HuH-7 (cell line): ENCODE measurements around the gene PXDN.

ENCODE experiments used
- DNase-seq: peaks from one replicate; pipeline ENCODE4 v3.0.0; 2011; ENCODE audit warnings: low spot score

The PXDN gene

DNA sequence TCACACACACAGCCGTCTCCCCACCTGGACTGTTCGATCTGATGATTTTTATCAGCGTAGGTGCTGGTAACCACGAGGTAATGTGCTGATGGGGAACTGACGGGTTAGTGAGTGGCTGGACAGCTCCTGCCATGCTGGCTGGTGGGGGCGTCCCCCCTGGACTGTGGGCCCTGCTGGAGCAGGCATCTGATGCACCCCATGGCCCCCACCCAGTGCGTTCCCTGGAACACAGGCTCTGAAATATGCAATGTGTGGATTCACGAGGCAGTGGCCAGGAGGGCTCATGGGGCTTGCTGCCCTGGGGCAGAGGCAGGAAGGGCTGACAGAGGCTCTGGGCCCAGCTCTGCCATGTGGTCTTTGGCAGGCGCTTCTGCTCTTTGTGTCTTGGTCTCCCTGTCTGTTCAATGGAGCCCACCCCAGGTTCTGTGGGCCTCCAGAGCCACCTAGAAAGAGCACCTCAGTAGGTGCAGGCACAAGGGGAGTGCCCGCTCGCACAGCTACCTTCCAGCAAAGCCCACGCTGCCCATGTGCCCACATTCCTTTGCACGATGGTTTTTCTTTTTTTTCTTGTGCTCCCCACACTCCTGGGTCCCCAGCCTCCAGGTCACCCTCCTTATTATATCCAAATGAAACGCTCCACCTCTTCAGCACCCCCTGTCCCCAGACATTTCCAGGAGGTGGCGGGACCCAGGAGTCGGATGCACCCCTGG, 10.3 kb upstream of the PXDN start:
- DNase-seq = no peak

DNA sequence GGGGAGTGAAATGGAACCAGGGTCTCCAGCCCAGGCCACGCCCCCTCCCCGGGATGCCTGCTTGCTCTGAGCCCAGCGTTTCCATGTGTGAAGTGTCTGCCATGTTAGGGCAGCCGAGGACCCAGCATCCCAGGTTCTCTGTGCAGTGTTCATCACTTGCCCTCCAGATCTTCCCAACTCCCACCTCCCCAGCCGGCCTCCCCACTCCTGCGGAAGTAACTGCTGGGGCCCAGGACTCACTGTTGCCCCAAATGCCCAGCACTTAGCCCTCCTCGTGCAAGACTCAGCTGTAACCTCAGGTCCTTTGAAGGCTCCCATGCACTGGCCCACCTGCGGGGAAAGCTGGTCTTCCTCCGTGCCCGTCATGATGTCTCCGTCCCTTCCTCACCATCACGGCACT, 9.7 kb upstream of the PXDN start:
- DNase-seq = no peak

- DNase-seq = no peak
Observed at GRCh38 chr2:1752751-1753150, 8.4 kb upstream of the PXDN start.

- no peak for DNase-seq
Observed at GRCh38 chr2:1751767-1752725, 7.7 kb upstream of the PXDN start.

- peak; percentile 72 for DNase-seq
Observed at GRCh38 chr2:1750933-1751766, 6.8 kb upstream of the PXDN start.

GRCh38 chr2:1750270-1750932, 6.1 kb upstream of the PXDN start:
- DNase-seq = no peak

- DNase-seq = no peak
Observed at GRCh38 chr2:1749489-1750119, 5.3 kb upstream of the PXDN start.

- no peak for DNase-seq
Observed at GRCh38 chr2:1748741-1749488, 4.6 kb upstream of the PXDN start.

- DNase-seq = no peak
Observed at GRCh38 chr2:1748176-1748740, 3.9 kb upstream of the PXDN start.

DNA sequence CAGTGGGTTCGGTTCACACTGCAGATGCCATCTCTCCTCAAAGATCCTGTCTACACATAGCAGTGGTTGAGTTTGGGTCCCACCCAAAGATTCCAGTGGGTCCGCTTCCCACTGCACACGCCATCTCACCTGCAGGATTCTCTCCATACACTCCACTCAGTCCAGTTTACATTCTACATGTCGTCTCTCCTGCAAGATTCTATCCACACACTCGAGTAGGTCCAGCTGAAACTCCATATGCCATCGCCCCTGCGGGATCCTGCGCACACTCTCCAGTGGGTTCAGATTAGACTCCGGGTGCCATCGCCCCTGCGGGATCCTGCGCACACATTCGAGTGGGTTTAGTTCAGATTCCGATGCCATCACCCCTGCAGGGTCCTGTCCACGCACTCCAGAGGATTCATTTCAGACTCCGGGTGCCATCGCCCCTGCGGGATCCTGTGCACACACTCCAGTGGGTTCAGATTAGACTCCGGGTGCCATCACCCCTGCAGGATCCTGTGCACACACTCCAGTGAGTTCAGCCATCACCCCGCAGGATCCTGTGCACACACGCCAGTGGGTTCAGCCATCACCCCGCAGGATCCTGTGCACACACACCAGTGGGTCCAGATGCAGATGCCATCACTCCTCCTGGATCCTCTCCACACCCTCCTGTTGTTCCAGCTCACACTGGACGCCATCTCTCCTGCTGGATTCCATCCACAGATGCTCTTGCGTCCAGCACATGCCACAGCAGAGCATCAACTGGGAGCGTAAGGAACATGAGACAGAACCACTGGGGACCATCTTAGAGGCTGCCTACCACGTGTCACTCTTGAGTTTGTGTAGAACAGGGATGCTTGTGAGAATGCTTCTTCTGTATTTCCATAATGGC, 3.0 kb upstream of the PXDN start:
- no peak for DNase-seq

DNA sequence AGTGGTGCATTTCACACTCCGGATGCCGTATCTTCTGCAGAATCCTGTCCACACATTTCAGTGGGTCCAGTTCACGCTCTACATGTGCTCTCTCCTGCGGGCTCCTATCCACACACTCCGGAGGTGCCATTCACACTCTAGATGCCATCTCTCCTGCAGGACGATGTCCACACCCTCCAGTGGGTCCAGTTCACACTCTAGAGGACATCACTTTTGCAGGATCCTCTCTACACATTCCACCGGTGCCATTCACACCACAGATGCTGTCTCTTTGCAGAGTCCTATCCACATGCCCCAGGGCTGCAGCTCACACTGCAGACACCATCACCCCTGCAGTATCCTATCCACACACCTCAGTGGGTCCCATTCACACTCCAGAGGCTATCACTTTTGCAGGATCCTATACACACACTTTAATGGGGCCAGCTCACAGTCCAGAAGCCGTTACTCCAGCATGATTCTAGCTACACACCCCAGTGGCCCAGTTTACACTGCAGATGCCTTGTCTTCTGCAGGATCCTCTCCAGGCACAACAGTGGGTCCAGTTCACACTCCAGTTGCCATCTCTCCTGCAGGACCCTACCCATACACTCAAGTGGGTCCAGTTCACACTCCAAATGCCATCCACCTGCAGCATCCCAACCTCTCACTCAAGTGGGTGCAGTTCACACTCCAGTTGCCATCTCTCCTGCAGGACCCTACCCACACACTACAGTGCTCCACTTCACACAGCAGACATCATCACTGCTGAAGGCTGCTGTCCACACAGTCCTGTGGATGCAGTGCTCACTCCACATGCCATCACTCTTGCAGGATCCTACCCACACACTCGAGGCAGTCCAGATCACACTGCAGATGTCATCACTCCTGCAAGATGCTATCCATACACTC, 2.1 kb upstream of the PXDN start:
- DNase-seq = no peak

DNA sequence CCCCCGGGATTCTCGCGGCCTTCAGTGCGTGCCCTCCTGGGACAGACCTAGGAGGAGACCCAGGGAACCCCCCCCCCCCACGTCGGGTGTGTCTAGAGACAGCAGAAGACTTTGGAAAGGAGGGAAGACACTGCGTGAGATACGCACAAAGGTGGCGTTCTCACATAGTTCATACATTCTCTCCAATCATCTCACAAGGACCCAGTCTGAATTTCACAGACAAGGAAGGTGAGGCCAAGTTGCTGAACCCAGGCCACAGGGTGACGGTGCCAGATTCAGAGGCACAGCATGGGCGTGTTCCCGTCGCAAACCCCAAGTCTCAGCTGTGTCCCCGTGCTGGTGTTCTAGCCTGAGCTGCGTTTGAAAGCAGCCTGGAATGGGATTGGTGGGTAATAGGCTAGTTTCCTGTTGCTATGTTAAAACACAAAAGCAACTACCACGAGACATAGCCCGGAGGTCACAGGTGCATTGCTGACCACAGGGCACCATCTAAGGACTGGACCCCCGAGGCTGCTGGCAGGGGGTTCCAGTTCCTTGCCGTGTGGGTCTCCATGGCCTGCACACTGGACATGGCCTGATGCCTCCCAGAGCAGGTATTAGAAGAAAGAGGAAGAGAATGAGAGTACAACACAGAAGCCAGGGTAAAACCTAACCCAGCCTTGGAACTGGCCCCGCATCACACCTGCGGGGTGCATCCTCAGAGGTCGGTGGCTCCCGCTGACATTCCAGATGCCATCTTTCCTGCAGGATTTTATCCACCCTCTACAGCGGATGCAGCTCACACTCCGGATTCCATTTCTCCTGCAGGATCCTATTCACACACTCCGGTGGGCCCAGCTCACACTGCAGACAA, 1.1 kb upstream of the PXDN start:
- DNase-seq = no peak

GRCh38 chr2:1744151-1744445, 217 bp downstream of the PXDN start:
- no peak for DNase-seq

DNA sequence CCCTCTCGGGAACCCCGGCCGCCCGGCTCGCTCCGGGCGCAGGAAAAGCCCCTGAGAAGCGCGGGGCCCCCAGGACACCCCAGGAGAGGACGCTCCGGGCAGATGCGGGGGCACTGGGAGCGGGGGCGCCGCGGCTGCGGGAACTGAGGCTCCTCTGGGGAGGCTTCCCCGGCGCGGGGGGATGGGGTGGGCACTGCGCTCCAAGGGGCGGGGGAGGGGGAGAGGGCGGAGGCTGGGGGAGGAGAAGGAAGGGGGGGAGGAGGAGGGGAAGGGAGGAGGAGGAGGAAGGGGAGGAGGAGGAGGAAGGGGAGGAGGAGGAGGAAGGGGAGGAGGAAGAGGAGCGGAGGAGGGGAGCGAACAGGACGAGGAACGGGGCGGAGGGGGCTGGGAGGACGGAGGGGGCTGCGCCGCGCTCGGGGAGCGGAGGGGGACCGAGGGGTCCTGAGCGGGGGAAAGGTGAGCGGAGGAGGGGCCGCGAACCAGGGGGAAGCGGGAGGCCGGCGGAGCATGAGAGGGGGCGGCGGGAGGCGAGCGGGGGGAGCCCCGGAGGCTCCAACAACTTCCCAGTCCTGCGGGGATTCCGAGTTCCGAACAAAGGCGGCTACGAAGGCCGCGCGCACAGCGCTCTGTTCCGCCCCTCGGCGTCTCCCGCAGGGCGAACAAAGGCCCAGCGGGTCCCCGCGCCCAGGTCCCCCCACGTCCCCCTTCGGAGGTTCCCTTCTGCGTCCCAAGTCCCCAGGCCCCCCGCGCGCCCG, 742 bp downstream of the PXDN start:
- no peak for DNase-seq

- no peak for DNase-seq
Observed at GRCh38 chr2:1742681-1743395, 1.5 kb downstream of the PXDN start.

DNA sequence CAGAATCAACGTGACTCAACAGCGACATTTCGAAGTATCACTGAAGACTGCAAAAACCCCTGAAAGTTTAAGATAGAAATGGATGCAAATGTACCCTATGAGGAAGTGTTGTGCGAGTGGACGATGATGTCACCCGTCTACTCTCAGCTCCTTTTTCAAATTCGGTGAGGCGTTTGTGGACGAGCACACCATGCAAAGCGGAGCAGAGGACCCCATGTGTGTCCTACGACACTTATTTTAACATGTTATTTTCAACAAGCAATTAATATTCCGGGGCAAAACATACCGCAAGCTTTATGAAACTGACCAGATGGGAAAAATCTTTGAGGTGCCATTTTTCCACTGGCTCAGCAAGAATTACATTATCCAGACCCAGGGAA, 2.0 kb downstream of the PXDN start:
- no peak for DNase-seq
